Measurements from ENCODE around the gene ATG10. TPM values are rescaled to one million over a fixed set of nuclear protein-coding genes. Genes with fewer than 3 reads are reported as not detected.

ATG10 gene
- total and polyA plus RNA-seq, 2 of the 8 experiments (the other 6 are each of a cell fraction or from before 2014, with no cell fraction given): 3.7 to 8.8 TPM

GRCh38 chr5:81971712-81972491 is at the start of gene ATG10 (continued):
- TF ChIP-seq NANOG (IDR thresholded peaks at IDR 0.05; ENCODE audit: insufficient read depth, low read depth, low read length, poor library complexity, severe bottlenecking): no peak
- TF ChIP-seq SIX5 (IDR thresholded peaks at IDR 0.05; ENCODE audit: low read depth, low read length): no peak
- peak; percentile 96 for TF ChIP-seq PHF8 (conservative IDR thresholded peaks at IDR 0.05; ENCODE audit: low read depth, low read length)
- no peak for TF ChIP-seq KDM1A (IDR thresholded peaks at IDR 0.05; ENCODE audit: borderline replicate concordance, low read length)
- no peak for TF ChIP-seq CTBP2 (IDR thresholded peaks at IDR 0.05; ENCODE audit: borderline replicate concordance, insufficient read depth, insufficient read length, low read length)
- TF ChIP-seq JUND (IDR thresholded peaks at IDR 0.05; ENCODE audit: low read length): no peak
- TF ChIP-seq BCL11A (IDR thresholded peaks at IDR 0.05; ENCODE audit: low read depth in 2 of 2, low read length in 2 of 2): no peak
- no peak for TF ChIP-seq CBX8 (IDR thresholded peaks at IDR 0.05; ENCODE audit: borderline replicate concordance, low read depth, low read length)
- peak; percentile 74 for TF ChIP-seq MAX (IDR thresholded peaks at IDR 0.05)
- TF ChIP-seq TAF1 (IDR thresholded peaks at IDR 0.05; ENCODE audit: low read depth, low read length): peak; percentile 84
- no peak for TF ChIP-seq CTCF (IDR thresholded peaks at IDR 0.05; ENCODE audit: control extremely low read depth in 1 of 3, insufficient read depth in 1 of 3, low read depth in 1 of 3, low read length in 3 of 3)
- no peak for TF ChIP-seq KDM5A (IDR thresholded peaks at IDR 0.05; ENCODE audit: low read length)
- TF ChIP-seq RAD21 (IDR thresholded peaks at IDR 0.05 in 1 of 2, conservative IDR thresholded peaks at IDR 0.05 in 1 of 2; ENCODE audit: low read depth in 2 of 2, low read length in 2 of 2): peak in 1 of 2 experiments; percentile 7; a peak in 1 of 4 replicates
- no peak for TF ChIP-seq CHD1 (IDR thresholded peaks at IDR 0.05; ENCODE audit: low read depth, low read length)
- TF ChIP-seq GTF2F1 (IDR thresholded peaks at IDR 0.05; ENCODE audit: borderline replicate concordance, low read depth, low read length): no peak; the same call in 1 of the 2 replicates
- TF ChIP-seq ATF2 (IDR thresholded peaks at IDR 0.05; ENCODE audit: low read length): peak; percentile 89
- TF ChIP-seq TAF7 (optimal IDR thresholded peaks at IDR 0.05; ENCODE audit: borderline replicate concordance, low read depth, low read length): no peak
- TF ChIP-seq FOSL1 (IDR thresholded peaks at IDR 0.05; ENCODE audit: insufficient read depth, low read depth, low read length): 0 out of 2 replicates have a peak, but pooled peaks have one; percentile 19
- peak; percentile 91 to 98 for TF ChIP-seq POLR2A (IDR thresholded peaks at IDR 0.05; ENCODE audit: control extremely low read depth in 1 of 2, low read depth in 2 of 2, low read length in 2 of 2)

All from H1 (cell line).